HUES6 (cell line): ENCODE results near the gene AFAP1.

Experiments used
- H3K27ac ChIP-seq: 2 replicates; pipeline ENCODE4 v1.7.0; 2013; ENCODE audit warnings: low read depth, mild to moderate bottlenecking, low read length, inconsistent platforms
- H3K27me3 ChIP-seq: 2 replicates; pipeline ENCODE4 v1.6.1; 2013; ENCODE audit warnings: low read length; ENCODE audit not compliant: control insufficient read depth, insufficient read depth
- H3K36me3 ChIP-seq: 2 replicates; pipeline ENCODE4 v1.6.1; 2013; ENCODE audit warnings: low read length; ENCODE audit not compliant: control insufficient read depth, insufficient read depth
- H3K4me1 ChIP-seq: 2 replicates; pipeline ENCODE4 v1.6.1; 2013; ENCODE audit warnings: low read length; ENCODE audit not compliant: control insufficient read depth, insufficient read depth
- H3K4me3 ChIP-seq: 2 replicates; pipeline ENCODE4 v1.5.1; 2013; ENCODE audit warnings: low read depth, low read length
- H3K9ac ChIP-seq: one replicate; pipeline ENCODE4 v1.6.1; 2013; ENCODE audit warnings: mild to moderate bottlenecking, low read length
- H3K9me3 ChIP-seq: 2 replicates; pipeline ENCODE4 v1.6.1; 2013; ENCODE audit warnings: low read depth, low read length; ENCODE audit not compliant: control insufficient read depth, insufficient read depth

AFAP1 gene

DNA sequence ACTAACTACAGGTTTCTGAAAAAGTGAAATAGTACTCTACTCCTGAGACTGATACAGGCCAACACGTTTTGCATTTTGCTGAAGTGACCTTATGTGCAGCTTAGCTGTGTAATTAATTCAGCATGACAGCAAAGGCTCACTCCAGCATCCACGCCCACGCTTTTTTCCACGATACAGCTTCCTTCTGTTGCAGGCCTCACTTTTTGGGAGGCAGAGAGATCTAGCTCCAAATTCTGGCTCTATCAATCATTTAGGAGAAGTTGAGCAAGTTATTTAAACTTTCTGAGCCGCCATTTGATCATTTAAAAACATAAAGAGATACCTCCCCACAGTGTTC is 160.3 kb downstream of the AFAP1 start:
- Histone ChIP-seq H3K4me1 (peaks cover 3% of the 10 kb centered on the region; the same call in 1 of the 2 replicates), H3K27ac (no peak overlapping the region; the same call in 1 of the 2 replicates), H3K27me3 (no peaks in the 10 kb centered on the region), H3K4me3 (no peak overlapping the region), H3K36me3 (peaks cover 76% of the 10 kb centered on the region), H3K9ac (no peak overlapping the region), H3K9me3 (no peaks in the 10 kb centered on the region)

DNA sequence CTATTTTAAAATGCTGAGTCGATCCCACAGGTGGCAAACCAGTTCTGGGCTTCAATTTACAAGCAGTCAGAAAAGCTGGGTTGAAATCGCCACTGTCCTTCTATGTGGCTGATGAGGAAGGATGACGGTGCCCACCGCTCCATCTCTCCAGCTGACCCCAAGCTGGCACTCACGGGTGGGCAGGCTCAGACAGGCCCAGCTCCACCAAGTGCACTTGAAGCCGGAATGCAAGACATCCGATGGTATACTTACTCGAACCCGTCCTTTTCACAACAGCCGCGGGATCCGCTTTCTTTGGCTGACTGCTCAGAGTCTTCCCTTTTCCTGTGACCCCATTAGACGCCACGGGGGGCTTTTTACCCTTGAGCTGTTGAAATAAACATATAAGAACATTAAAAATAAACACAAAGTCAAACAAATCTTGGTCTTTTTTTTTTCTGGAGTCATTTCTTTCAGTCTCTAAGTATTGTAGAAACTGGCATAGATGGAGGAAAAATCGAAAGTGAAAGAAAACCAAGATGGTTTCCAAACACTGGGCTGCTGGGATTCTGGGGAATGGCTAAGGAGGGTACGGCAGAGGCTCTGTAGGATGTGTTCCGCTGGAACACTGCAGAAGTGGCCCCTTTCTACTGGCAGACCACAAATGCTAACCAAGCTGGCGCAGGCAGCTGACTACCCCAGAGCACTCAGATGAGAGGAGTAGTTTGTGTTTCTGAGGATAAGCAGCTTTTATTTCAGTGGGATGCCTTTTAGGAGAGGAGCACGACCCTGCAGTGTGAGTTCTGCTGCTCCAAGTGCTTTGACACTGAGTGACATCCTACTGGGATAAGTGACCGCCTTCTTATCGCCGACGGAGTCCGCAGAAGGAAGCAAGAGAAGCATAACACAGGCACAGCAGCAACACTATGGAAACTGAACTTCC is 160.9 kb downstream of the AFAP1 start:
- no peaks in the 10 kb centered on the region for H3K27me3 ChIP-seq
- no peak overlapping the region for H3K9ac ChIP-seq
- H3K4me3 ChIP-seq = no peak overlapping the region
- H3K27ac ChIP-seq = no peak overlapping the region
- peaks cover 3% of the 10 kb centered on the region; the same call in 1 of the 2 replicates for H3K4me1 ChIP-seq
- peaks cover 76% of the 10 kb centered on the region for H3K36me3 ChIP-seq
- H3K9me3 ChIP-seq = no peaks in the 10 kb centered on the region

DNA sequence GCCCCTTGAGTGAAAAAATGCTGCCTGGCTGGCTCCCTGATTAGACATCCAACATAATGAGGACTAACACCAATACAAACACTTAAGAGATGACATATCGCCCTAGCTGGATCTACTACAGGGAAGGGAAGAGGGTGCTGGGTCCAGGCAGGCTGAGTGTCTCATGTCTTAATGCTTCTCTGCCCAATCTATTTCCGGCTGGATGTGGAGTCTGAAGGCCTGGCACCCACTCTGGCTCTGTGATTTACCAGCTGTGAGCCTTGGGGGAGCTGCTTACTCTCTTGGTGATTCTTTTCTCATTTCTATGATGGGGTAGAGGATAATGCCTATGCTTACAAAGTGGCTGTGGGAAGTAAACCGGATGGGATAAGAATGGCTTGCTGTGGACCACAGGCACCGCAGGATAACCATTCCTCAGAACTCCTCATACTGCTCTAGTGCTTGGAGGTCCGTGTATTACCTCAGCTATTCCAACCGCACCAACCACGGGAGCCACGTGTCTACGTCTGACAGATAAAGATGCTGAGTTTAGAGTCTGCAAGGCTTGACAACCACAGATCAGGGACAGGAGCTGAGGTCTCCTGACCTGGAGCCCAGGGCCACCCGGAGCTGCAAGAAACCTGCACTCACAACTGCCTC is 161.7 kb downstream of the AFAP1 start:
- Histone ChIP-seq H3K4me1 (peaks cover 3% of the 10 kb centered on the region; the same call in 1 of the 2 replicates), H3K9ac (no peak overlapping the region), H3K4me3 (no peak overlapping the region), H3K9me3 (no peaks in the 10 kb centered on the region), H3K27me3 (no peaks in the 10 kb centered on the region), H3K27ac (no peak overlapping the region), H3K36me3 (peaks cover 80% of the 10 kb centered on the region)

DNA sequence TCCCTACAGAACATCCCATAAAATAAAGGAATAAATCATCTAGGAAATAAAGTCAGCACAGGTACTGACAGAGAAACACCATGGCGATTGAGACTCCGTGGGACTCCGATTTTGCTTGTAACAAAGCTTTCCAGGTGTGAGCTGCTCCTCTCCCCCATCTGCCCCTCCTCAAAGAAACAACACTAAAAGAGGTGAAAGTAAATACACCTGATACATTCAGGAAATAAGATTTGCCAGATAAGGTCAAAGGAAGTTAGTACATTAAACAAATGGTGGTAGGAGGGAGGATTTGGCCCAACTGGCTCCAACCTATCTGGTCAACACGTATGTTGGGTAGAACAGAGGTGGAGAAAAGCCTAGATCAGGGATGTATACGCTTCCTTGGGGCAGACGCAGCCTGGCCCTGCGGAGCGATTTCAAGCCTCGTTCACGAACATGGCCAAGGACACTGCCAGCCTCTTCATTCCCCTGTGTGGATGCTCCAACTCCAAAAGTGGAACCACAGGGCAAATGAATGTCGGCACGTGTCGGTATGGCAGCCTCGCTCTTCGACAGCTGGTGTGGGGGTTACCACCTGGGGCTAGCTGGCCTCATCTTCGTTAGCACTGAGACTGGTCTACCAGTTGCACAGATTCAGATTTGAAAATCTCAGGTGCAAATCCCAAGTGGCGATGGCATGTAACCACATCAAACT is 162.5 kb downstream of the AFAP1 start:
- H3K4me1 ChIP-seq = peaks cover 3% of the 10 kb centered on the region; the same call in 1 of the 2 replicates
- no peaks in the 10 kb centered on the region for H3K9me3 ChIP-seq
- H3K36me3 ChIP-seq = peaks cover 86% of the 10 kb centered on the region
- H3K27me3 ChIP-seq = no peaks in the 10 kb centered on the region
- no peak overlapping the region for H3K27ac ChIP-seq
- H3K4me3 ChIP-seq = no peak overlapping the region
- no peak overlapping the region for H3K9ac ChIP-seq

DNA sequence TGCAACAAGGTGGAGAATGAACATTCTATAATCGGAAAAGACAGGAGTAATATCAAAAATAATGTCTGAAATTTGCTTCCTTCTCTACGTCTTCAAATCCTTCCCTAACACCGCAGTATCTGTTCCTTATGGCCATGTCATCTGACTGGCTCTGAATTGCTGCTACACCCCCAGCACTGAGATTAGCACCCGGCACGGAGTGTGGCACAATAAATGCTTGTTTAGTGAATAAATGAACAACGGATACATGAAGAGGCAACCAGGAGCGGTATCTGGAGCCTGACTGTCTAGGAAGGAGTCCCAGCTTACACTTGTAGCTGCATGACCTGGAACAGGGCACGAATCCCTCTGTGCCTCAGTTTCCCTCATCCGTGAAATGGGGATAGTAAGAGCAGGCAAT is 164.3 kb downstream of the AFAP1 start:
- Histone ChIP-seq H3K27me3 (no peaks in the 10 kb centered on the region), H3K4me1 (peaks cover 3% of the 10 kb centered on the region; the same call in 1 of the 2 replicates), H3K36me3 (peaks cover 85% of the 10 kb centered on the region), H3K27ac (no peak overlapping the region), H3K4me3 (no peak overlapping the region), H3K9me3 (no peaks in the 10 kb centered on the region), H3K9ac (no peak overlapping the region)

DNA sequence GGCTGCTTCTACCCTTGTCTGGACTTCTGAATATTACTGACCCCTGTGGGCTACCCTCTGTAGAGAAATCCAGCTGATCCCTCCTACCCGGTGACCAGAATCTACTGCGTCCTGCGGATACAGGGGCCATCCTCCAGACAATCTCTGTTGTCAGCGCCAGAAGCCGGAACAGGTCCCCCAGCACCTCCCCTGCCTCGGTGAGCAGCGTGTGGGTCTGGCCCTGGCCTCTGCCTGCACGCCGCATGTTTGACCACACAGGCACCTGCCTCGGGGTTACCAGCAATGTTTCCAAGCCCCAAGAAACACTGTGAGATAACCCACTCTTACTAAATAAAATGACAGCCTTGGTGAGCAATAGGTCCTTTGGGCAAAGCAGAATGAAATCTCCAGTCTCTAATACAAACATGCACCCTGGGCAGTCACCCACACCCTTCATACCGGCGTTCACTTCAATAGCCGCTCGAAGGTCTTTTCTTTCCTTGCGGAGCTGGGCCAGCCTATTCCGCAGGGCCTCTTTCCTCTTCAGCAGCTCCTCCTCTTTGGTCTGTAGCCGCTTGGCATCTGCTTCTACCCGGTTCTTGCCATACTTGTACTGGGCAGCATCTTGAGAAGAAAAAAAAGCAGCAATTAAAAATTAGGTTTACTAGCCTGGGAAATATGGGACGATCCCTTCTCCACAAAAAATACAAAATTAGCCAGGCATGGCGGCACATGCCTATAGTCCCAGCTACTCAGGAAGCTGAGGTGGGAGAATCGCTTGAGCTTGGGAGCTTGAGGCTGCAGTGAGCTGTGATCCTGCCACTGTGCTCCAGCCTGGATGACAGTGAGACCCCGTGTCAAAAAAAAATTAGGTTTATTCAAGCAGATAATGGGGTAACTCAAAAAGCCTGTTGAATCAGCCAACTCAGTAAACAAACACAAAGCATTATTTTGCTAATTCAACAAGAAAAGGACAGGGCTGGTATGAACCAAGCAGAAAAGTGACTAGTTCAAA is 165.1 kb downstream of the AFAP1 start:
- no peak overlapping the region for H3K4me3 ChIP-seq
- no peaks in the 10 kb centered on the region for H3K9me3 ChIP-seq
- H3K27me3 ChIP-seq = no peaks in the 10 kb centered on the region
- no peak overlapping the region for H3K27ac ChIP-seq
- H3K4me1 ChIP-seq = peaks cover 3% of the 10 kb centered on the region; the same call in 1 of the 2 replicates
- H3K9ac ChIP-seq = no peak overlapping the region
- peaks cover 87% of the 10 kb centered on the region for H3K36me3 ChIP-seq

DNA sequence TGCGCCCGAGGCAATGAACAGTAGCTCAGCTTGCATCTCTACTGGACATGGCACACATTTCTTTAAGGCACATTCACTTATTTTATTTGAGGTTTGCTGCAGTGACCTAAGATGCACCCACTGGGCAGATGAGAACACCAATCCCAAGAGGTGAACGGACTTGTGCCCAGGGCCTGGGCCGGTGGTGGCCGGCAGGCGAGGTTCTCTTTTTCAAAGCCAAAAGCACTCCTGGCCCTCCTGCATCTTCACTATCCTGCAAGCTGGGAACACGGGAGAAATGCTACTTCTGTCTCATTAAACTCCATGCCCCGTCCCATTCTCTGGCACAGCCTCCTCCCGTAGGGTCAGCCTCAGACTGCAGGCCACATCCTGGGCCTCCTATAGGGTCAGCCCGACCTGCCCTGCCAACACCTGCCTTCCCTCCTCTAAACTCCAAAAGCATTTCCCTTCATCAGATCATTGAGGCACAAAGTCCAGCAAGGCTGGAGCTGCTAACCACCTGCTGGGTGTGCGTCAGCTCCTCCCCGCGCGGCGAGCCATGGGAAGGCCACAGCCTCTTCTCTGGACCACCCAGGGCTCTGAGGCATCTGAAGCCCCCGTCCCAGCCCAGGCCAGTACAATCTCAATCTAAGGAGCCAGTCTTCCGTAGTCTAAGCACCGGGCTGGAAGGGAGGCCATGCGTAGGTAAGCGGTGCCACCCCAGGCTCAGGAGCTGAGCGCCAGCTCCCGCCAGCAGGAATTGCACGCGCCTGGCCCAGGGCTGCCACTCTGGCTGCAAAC is 166.1 kb downstream of the AFAP1 start:
- Histone ChIP-seq H3K9me3 (no peaks in the 10 kb centered on the region), H3K36me3 (peaks cover 89% of the 10 kb centered on the region), H3K4me1 (peaks cover 3% of the 10 kb centered on the region; the same call in 1 of the 2 replicates), H3K27me3 (no peaks in the 10 kb centered on the region), H3K4me3 (no peak overlapping the region), H3K27ac (no peak overlapping the region), H3K9ac (no peak overlapping the region)

DNA sequence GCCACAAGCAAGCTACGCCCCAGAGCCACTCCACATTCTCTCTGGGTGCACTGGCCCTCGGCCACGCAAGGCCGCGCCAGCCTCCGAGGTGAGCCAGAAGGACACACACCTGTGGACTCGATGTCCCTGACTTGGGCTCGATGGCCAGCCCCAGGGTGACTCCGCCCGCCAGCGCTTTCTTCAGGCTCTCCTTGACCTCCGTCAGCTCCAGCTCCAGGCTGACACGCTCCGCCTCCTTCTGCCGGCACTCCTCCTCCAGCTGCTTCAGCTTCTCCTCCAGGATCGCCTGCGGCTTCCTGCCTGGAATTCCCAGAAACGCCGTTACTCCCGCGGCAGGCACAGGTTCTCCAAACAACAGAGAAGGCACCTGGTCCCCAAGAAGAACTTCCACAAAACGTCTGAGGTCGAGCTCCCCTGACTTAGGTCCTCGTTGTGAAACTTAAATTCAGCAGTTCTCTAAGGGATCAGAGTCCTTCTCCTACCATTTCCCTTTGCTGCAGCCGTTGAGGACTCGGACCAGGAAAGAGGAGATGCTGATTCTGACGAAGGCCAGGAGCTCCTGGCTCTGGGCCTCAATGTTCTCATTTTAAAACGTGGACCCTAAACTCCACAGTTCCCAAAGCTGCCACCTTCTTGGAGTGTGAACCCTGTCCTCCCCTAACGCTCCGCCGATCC is 166.8 kb downstream of the AFAP1 start:
- no peak overlapping the region for H3K4me3 ChIP-seq
- no peaks in the 10 kb centered on the region for H3K27me3 ChIP-seq
- no peaks in the 10 kb centered on the region for H3K9me3 ChIP-seq
- peaks cover 3% of the 10 kb centered on the region; the same call in 1 of the 2 replicates for H3K4me1 ChIP-seq
- H3K9ac ChIP-seq = no peak overlapping the region
- no peak overlapping the region for H3K27ac ChIP-seq
- peaks cover 89% of the 10 kb centered on the region for H3K36me3 ChIP-seq

DNA sequence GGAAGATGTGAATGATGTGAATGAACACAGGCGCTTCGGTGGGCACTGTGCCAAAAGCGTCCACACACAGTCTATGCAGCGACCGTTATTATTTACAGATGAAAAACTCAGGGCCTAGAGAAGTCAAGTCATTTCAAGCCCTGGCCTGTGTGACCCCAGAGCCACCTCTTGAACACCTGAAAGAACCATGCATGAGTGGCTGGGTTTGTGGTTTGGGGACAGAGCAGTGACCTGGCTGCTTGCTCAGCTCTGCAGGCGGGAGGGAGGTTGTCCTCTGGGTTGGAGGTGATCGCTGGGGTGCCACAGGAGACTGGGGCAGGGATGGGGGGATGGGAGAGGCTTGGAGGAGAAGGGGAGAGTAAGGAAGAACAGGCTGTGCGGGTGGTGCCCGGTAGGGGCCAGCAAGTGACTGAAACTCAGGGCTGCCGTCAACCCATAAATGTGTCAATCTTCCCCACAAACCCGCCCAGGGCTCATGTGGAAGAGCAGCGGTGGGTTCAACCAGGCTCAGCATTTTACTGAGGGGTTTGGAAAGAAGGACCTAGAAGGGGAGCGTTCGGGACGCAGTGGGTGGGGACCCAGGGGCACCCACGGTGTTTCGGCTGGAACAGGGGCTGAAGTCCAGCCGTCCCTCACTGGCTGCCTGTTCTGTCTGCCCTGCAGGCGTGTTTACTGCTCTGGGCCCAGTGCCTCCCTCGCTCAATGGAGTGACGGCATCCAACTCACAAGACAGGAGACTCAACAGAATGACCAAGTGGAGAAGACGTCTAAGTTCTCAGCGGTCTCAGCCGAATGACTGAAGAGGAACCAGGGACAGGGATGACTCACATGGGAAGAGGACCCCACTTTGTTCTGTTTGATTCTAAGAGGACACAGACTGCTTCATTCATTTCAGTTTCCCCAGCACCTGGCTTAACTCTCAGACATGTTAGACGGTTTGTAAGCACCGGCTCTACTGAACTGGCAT is 167.8 kb downstream of the AFAP1 start:
- peaks cover 89% of the 10 kb centered on the region for H3K36me3 ChIP-seq
- peaks cover 3% of the 10 kb centered on the region; the same call in 1 of the 2 replicates for H3K4me1 ChIP-seq
- no peak overlapping the region for H3K27ac ChIP-seq
- H3K4me3 ChIP-seq = no peak overlapping the region
- H3K9ac ChIP-seq = no peak overlapping the region
- no peaks in the 10 kb centered on the region for H3K27me3 ChIP-seq
- no peaks in the 10 kb centered on the region for H3K9me3 ChIP-seq
